Tibial nerve (tissue), 4 donors: Measurements from ENCODE around the gene SIT1. TPM values are rescaled to one million over a fixed set of nuclear protein-coding genes. Genes with fewer than 3 reads are reported as not detected.

Source experiments
- DNase-seq, 2 donors: peaks; one replicate each; pipeline ENCODE4 v3.0.0-alpha.2; 2019; ENCODE audit warnings: low spot score in 2 of 2
- H3K27ac ChIP-seq, 4 donors: fragments of 200-600 bp; sonication (generic) in 3 of 4; one replicate each; pipeline ENCODE4 v1.5.1; 2017 to 2019; ENCODE audit warnings: mild to moderate bottlenecking in 1 of 4
- H3K27me3 ChIP-seq, 2 donors: fragments of 200-600 bp; sonication (generic) in 1 of 2; one replicate each; pipeline versions ENCODE4 v1.5.1 to v1.6.0; 2017 to 2019
- H3K36me3 ChIP-seq, 3 donors: fragments of 200-600 bp; sonication (generic); one replicate each; pipeline ENCODE4 v1.5.1; 2018 to 2019
- H3K4me1 ChIP-seq, 4 donors: fragments of 200-600 bp; sonication (generic) in 3 of 4; one replicate each; pipeline ENCODE4 v1.5.1; 2017 to 2019
- H3K4me3 ChIP-seq, 4 donors: fragments of 200-600 bp; sonication (generic) in 3 of 4; one replicate each; pipeline ENCODE4 v1.5.1; 2017 to 2019; ENCODE audit warnings: mild to moderate bottlenecking in 1 of 4, moderate library complexity in 1 of 4
- H3K9me3 ChIP-seq, 4 donors: fragments of 200-600 bp; sonication (generic) in 3 of 4; one replicate each; pipeline ENCODE4 v1.5.1; 2017 to 2019
- EP300 ChIP-seq, 2 donors: sonication (generic); formaldehyde crosslinking; IDR thresholded peaks; one replicate each; pipeline ENCODE4 v1.6.1; 2017; ENCODE audit warnings: antibody characterized with exemption in 2 of 2, mild to moderate bottlenecking in 1 of 2
- POLR2A ChIP-seq, 2 donors: fragments of 450-650 bp; IDR thresholded peaks; one replicate each; pipeline ENCODE4 v1.6.1; 2017; ENCODE audit warnings: antibody characterized with exemption in 2 of 2, mild to moderate bottlenecking in 2 of 2, moderate library complexity in 2 of 2
- WGBS, 2 donors: methylation state at CpG; one replicate each; pipeline ENCODE4 v1.1.5; 2018; 5-methylcytosine and 5-hydroxymethylcytosine counted together
- total RNA-seq, 4 donors: library from RNA; depleted of rRNA; stranded (reverse); fragments of >200 nt; gene quantifications; one replicate each; pipeline ENCODE4 v1.1.0, GENCODE V29; 2016
- TF ChIP-seq, protein P1 (sequence below), 5 experiments: fragments of 200-600 bp in 3 of 5; fragments of 450-650 bp in 2 of 5; sonication (generic) in 3 of 5; IDR thresholded peaks; one replicate each; pipeline ENCODE4 v1.5.1; 2016 to 2019; ENCODE audit warnings: antibody characterized with exemption in 5 of 5, mild to moderate bottlenecking in 3 of 5, moderate library complexity in 2 of 5

SIT1 gene
- total RNA-seq, 4 donors from 2014 or later = 0.39 TPM; not detected in 3

DNA sequence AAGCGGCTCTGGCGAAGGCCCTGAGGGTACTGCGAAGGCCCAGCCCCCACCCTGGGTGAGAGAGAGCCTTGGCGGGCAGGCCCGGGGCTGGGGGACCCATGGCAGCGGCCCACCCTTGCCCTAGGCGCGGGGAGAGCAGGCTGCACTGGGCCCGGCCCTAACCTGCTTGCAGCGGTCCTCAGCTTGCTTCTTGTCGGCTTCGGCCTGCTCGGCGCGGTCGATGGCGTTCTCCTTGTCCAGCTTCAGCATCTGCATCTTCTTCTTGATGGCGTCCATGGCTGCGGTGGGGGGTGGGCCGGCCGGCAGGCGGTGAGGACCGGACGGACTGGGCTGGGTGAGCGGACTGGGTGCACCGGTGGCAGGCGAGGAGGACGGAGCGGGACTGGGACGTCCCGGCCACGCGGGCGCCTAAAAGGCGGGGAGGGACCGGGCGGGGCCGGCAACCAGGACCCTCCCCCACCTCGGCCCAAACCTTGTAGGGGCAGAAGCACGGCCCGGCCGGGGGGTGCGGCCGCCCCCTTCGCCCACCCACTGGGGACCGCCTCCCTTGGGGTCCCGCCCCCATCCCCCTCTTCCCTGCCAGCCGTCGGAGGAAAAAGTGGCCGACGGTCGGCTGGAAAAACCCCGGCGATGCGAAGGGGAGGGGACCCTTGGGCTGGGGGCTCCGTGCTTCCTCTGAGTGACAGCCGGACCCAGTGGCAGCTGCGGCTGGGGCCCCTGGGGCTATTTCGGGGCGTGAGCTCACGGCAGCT is 39.0 kb upstream of the SIT1 start, which contains the start of gene TPM2:
TPM2 (minus strand) TSS at position 384 of the 752 bp plus-strand sequence; CDS start at position 276, 108 bp downstream.
- Histone ChIP-seq H3K4me1 (peaks cover 0 to 72% (median 9%) of the 10 kb centered on the region in 4 donors), H3K27me3 (no peaks in the 10 kb centered on the region), H3K27ac (peak within 1 kb of the TSS; percentile 93 to 97 (median 95)), H3K4me3 (peak within 1 kb of the TSS; percentile 63 to 92 (median 75)), H3K9me3 (no peaks in the 10 kb centered on the region), H3K36me3 (peaks cover 0 to 15% (median 0%) of the 10 kb centered on the region in 3 donors)
- TF ChIP-seq, protein P1, sequence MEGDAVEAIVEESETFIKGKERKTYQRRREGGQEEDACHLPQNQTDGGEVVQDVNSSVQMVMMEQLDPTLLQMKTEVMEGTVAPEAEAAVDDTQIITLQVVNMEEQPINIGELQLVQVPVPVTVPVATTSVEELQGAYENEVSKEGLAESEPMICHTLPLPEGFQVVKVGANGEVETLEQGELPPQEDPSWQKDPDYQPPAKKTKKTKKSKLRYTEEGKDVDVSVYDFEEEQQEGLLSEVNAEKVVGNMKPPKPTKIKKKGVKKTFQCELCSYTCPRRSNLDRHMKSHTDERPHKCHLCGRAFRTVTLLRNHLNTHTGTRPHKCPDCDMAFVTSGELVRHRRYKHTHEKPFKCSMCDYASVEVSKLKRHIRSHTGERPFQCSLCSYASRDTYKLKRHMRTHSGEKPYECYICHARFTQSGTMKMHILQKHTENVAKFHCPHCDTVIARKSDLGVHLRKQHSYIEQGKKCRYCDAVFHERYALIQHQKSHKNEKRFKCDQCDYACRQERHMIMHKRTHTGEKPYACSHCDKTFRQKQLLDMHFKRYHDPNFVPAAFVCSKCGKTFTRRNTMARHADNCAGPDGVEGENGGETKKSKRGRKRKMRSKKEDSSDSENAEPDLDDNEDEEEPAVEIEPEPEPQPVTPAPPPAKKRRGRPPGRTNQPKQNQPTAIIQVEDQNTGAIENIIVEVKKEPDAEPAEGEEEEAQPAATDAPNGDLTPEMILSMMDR (IDR thresholded peaks at IDR 0.05) = peak in 1 of 5 experiments; percentile 24
- TF ChIP-seq EP300 (IDR thresholded peaks at IDR 0.05) = peak in 1 of 2 donors; percentile 75
- TF ChIP-seq POLR2A (IDR thresholded peaks at IDR 0.05) = no peak
- 13 to 19% methylated on average over 25 to 29 of the region's 61 CpGs for WGBS, 2 donors
- peak in 1 of 2 donors; percentile 35 for DNase-seq

DNA sequence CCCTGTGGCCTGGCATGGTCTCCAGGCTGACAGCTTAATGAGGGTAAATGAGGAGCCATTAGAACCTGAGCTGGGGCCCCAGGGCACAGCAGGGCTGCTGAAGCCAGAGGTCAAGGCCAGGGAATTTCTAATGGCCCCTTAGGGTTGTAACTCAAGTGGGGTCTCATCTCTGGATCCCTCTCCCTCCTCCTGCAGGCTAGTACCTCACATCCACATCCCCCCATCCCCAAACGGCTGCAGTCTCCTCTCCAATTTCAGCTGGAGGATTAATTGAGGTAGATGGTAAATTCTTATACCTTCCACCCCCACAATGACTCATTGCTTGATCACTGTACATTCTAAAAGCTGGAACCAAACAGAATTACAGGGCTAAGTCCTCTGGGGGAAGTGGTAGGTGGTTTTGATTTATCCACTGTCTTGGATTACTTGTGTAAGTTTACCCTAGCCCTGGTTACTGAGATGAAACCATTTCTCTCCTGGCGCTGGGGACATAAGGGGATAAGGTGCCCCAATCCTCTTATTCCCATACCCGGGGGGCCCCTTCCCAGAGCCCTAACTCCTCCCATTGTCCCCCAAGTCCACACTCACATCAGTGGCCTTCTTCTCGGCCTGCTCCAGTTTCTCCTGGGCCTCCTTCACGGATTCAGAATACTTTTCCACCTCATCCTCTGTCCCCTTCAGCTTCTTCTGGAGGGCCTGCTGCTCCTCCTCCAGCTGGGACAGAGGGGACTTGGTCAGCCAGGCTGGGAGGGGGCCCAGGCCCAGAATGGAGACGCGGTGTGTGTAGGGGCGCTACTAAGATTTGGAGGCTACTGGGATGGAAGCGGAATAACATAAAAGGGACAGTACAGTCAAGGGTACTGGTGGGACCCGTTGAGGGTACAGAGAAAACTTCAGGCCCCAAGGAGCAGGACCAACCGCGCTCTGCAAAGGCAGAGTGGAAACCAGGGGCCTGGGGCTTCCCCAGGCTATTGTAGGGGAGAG is 38.1 kb upstream of the SIT1 start:
- H3K4me3 ChIP-seq = peak overlapping the region; percentile 63 to 92 (median 75)
- DNase-seq = no peak
- no peaks in the 10 kb centered on the region for H3K27me3 ChIP-seq
- peaks cover 0 to 69% (median 9%) of the 10 kb centered on the region in 4 donors for H3K4me1 ChIP-seq
- peaks cover 0 to 24% (median 0%) of the 10 kb centered on the region in 3 donors for H3K36me3 ChIP-seq
- TF ChIP-seq POLR2A (IDR thresholded peaks at IDR 0.05) (no peak), EP300 (IDR thresholded peaks at IDR 0.05) (no peak)
- TF ChIP-seq, protein P1 (IDR thresholded peaks at IDR 0.05) = no peak
- WGBS, 2 donors = 38 to 45% methylated on average over 12 of the region's 12 CpGs
- peak overlapping the region; percentile 93 to 97 (median 95) for H3K27ac ChIP-seq
- no peaks in the 10 kb centered on the region for H3K9me3 ChIP-seq

DNA sequence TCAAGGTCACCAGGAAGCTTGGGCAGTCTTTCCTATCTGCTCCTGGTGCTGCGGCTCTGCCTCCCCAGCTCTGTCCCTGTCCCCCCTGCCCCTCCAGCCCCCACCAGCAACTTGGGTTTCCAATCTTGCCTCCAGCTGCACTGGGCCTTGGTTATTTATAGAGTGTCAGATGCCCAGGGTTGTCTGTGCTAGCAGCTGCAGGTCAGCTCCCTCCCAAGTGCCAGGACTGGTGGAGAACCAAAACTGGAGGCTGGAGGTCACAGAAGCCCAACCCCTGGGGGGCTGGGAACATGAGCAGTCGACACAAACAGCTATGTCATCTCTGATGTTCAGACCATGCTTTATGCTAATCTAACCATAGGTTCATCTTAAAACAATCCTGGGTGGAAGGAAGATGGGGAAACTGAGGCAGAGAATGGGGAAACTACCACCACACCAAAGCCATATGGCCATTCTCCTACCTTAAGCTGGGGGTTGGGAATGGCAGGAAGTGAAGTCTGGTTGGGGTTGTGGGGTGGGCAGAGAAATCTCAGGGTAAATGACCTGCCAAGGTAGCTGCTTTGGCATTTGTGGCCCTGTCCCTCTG is 37.3 kb upstream of the SIT1 start:
- 61 to 68% methylated on average over 2 of the region's 2 CpGs for WGBS, 2 donors

DNA sequence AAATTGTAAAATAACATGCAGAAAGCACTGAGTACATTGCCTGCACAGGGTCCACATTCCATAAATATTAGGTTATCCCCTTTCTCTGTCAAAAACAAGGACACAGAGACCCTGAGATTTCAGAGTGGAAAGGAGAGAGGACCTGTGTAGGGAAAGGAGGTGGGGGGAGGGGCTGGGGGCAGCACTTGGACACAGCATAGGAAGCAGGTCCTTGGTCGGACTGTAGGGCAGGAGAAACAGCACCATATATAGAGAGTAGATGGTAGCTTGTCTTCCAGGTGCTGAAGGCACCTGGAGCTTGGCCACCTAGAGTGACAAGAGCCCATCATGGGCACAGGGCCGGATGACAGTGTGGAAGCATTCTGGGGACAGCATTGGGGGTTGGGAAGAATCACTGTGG is 36.6 kb upstream of the SIT1 start:
- H3K36me3 ChIP-seq = peaks cover 0 to 39% (median 0%) of the 10 kb centered on the region in 3 donors
- peak overlapping the region in 2 of 4 donors; percentile 58 to 96 for H3K27ac ChIP-seq
- no peaks in the 10 kb centered on the region for H3K27me3 ChIP-seq
- WGBS, 2 donors = 63 to 70% methylated on average over 2 of the region's 2 CpGs
- H3K4me1 ChIP-seq = peaks cover 0 to 69% (median 9%) of the 10 kb centered on the region in 4 donors
- DNase-seq = no peak
- no peak for TF ChIP-seq POLR2A (IDR thresholded peaks at IDR 0.05)
- TF ChIP-seq, protein P1 (IDR thresholded peaks at IDR 0.05) = no peak
- no peak for TF ChIP-seq EP300 (IDR thresholded peaks at IDR 0.05)
- H3K4me3 ChIP-seq = peak overlapping the region in 1 of 4 donors; percentile 82
- no peaks in the 10 kb centered on the region for H3K9me3 ChIP-seq

More for the DNA sequence above, 37.3 kb upstream of the SIT1 start:
- peaks cover 0 to 32% (median 0%) of the 10 kb centered on the region in 3 donors for H3K36me3 ChIP-seq
- H3K4me1 ChIP-seq = peaks cover 0 to 69% (median 9%) of the 10 kb centered on the region in 4 donors
- no peak for DNase-seq
- H3K4me3 ChIP-seq = peak overlapping the region in 2 of 4 donors; percentile 68 to 82
- H3K9me3 ChIP-seq = no peaks in the 10 kb centered on the region
- peak overlapping the region in 3 of 4 donors; percentile 94 to 97 (median 96) for H3K27ac ChIP-seq
- TF ChIP-seq POLR2A (IDR thresholded peaks at IDR 0.05) (no peak), EP300 (IDR thresholded peaks at IDR 0.05) (no peak)
- TF ChIP-seq, protein P1 (IDR thresholded peaks at IDR 0.05) = no peak
- no peaks in the 10 kb centered on the region for H3K27me3 ChIP-seq
